ENCODE data around the gene ZNF836. TPM values are rescaled to one million over a fixed set of nuclear protein-coding genes. Genes with fewer than 3 reads are reported as not detected.

ZNF836 gene
- total and polyA plus RNA-seq, 2 of the 13 experiments (the other 11 are each of a cell fraction or from before 2014, with no cell fraction given): 1.6 to 5.3 TPM

- TF ChIP-seq ZNF280B (CRISPR knock-in tag; IDR thresholded peaks at IDR 0.05; ENCODE audit: borderline replicate concordance) (no peak), TIGD3 (CRISPR knock-in tag; IDR thresholded peaks at IDR 0.05; ENCODE audit: borderline replicate concordance) (peak; percentile 69; the same call in 1 of the 2 replicates), LCORL (IDR thresholded peaks at IDR 0.05) (no peak), LCORL (CRISPR knock-in tag; IDR thresholded peaks at IDR 0.05) (no peak), ZNF619 (CRISPR knock-in tag; IDR thresholded peaks at IDR 0.05) (no peak; the same call in 1 of the 2 replicates), KLF15 (CRISPR knock-in tag; IDR thresholded peaks at IDR 0.05; ENCODE audit: borderline replicate concordance) (no peak), DNMT1 (CRISPR knock-in tag; IDR thresholded peaks at IDR 0.05) (no peak), ATF4 (CRISPR knock-in tag; IDR thresholded peaks at IDR 0.05) (peak in 1 of 2 experiments; percentile 50; a peak in 1 of 4 replicates), ZMYM2 (CRISPR knock-in tag; IDR thresholded peaks at IDR 0.05) (no peak; the same call in 1 of the 2 replicates), ZNF24 (IDR thresholded peaks at IDR 0.05) (no peak), MEIS1 (CRISPR knock-in tag; IDR thresholded peaks at IDR 0.05; ENCODE audit: borderline replicate concordance) (peak; percentile 62; the same call in 1 of the 2 replicates), GLMP (CRISPR knock-in tag; IDR thresholded peaks at IDR 0.05; ENCODE audit: borderline replicate concordance) (no peak), ZBTB38 (CRISPR knock-in tag; IDR thresholded peaks at IDR 0.05) (no peak), PRDM15 (CRISPR knock-in tag; IDR thresholded peaks at IDR 0.05) (no peak), PRPF4 (IDR thresholded peaks at IDR 0.05; ENCODE audit: low read depth, low read length, poor library complexity, severe bottlenecking) (no peak), ZKSCAN8 (CRISPR knock-in tag; IDR thresholded peaks at IDR 0.05; ENCODE audit: borderline replicate concordance) (no peak), E2F5 (CRISPR knock-in tag; conservative IDR thresholded peaks at IDR 0.05) (no peak), NCOA2 (CRISPR knock-in tag; IDR thresholded peaks at IDR 0.05) (peak; percentile 58; the same call in 1 of the 2 replicates), MAX (IDR thresholded peaks at IDR 0.05) (peak; percentile 58)
These were observed 32.0 kb downstream of the ZNF836 start, which contains the start of gene ZNF616 (continued) for GRCh38 chr19:52139252-52140031.

Measured in HepG2 (cell line).